GM18907 (cell line): ENCODE measurements around the gene HOXC12.

Source experiments
- ATAC-seq: cut with Tn5 transposase; IDR thresholded peaks from one replicate; pipeline ENCODE4 v1.9.1; 2021; ENCODE audit warnings: mild to moderate bottlenecking, moderate library complexity; ENCODE audit not compliant: unreplicated experiment

The HOXC12 gene

GRCh38 chr12:53955776-53956250, 1.1 kb downstream of the HOXC12 start:
- no peak for ATAC-seq

GRCh38 chr12:53956251-53956887, 1.7 kb downstream of the HOXC12 start:
- ATAC-seq, result no peak

- ATAC-seq, result no peak
Observed at GRCh38 chr12:53956914-53957536, 2.3 kb downstream of the HOXC12 start.

- ATAC-seq, result no peak
Observed at GRCh38 chr12:53958128-53958527, 3.4 kb downstream of the HOXC12 start.

- no peak for ATAC-seq
Observed at GRCh38 chr12:53959314-53959713, 4.6 kb downstream of the HOXC12 start.

GRCh38 chr12:53960187-53961024, 5.7 kb downstream of the HOXC12 start:
- ATAC-seq, result no peak

- ATAC-seq, result no peak
Observed at GRCh38 chr12:53961025-53961761, 6.5 kb downstream of the HOXC12 start.

- no peak for ATAC-seq
Observed at GRCh38 chr12:53963005-53963404, 8.3 kb downstream of the HOXC12 start.

- no peak for ATAC-seq
Observed at GRCh38 chr12:53963434-53964314, 9.0 kb downstream of the HOXC12 start.

- no peak for ATAC-seq
Observed at GRCh38 chr12:53964315-53964713, 9.6 kb downstream of the HOXC12 start.

GRCh38 chr12:53965281-53966084, 10.8 kb downstream of the HOXC12 start:
- no peak for ATAC-seq

- no peak for ATAC-seq
Observed at GRCh38 chr12:53966085-53966384, 11.3 kb downstream of the HOXC12 start.

GRCh38 chr12:53966385-53967133, 11.9 kb downstream of the HOXC12 start:
- ATAC-seq, result no peak

GRCh38 chr12:53967421-53967925, 12.8 kb downstream of the HOXC12 start:
- no peak for ATAC-seq

- ATAC-seq, result no peak
Observed at GRCh38 chr12:53968214-53969127, 13.8 kb downstream of the HOXC12 start.

GRCh38 chr12:53969588-53970259, 15.0 kb downstream of the HOXC12 start:
- ATAC-seq, result no peak

- ATAC-seq, result no peak
Observed at GRCh38 chr12:53970451-53970850, 15.7 kb downstream of the HOXC12 start.
